HG03442 (cell line): Measurements from ENCODE around the gene KRTAP6-3.

Experiments used
- ATAC-seq: cut with Tn5 transposase; IDR thresholded peaks from one replicate; pipeline ENCODE4 v1.9.1; 2021; ENCODE audit warnings: mild to moderate bottlenecking, moderate library complexity; ENCODE audit not compliant: unreplicated experiment

Gene KRTAP6-3

GRCh38 chr21:30592140-30592539, at the start of gene KRTAP6-3:
Gene KRTAP6-3, plus strand, starts transcription at chr21:30592440. Its CDS starts 6 bp downstream, at chr21:30592446.
- no peak for ATAC-seq

GRCh38 chr21:30552782-30553181, 39.5 kb upstream of the KRTAP6-3 start:
- no peak for ATAC-seq

GRCh38 chr21:30555095-30555494, 37.1 kb upstream of the KRTAP6-3 start:
- no peak for ATAC-seq

DNA sequence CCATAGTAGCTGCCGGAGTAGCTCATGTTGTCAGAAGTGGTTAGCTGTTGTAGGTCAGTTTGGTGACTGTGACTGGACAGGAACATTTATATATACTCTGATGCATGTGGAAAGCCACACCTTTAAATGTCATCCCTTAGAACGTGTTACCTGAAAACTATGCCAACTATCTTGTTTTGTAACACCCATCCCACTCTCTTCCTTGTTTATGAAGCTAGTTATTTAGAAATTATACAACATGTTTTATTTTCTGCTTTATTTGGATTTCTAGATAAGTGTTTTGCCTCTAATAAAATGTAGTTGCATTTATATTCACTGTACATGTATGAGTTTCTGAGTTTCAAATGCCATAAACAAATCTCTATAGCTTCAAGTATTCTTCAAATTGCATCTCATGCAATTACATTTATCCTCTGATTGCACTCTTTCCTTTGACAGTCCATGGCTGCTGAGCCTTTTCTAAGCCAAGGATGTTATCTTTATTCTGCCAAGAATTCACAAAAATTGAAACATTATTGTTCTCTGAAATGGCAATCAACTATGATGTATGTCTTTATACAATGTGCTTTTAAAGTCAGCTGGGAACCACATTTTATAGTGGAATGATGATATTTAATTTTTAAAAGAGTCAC, 30.9 kb upstream of the KRTAP6-3 start, which contains the start of gene KRTAP19-7:
Gene KRTAP19-7 (minus strand): TSS at position 51 of the 632 bp plus-strand sequence. CDS start 25 bp downstream, at position 26.
- ATAC-seq: no peak

DNA sequence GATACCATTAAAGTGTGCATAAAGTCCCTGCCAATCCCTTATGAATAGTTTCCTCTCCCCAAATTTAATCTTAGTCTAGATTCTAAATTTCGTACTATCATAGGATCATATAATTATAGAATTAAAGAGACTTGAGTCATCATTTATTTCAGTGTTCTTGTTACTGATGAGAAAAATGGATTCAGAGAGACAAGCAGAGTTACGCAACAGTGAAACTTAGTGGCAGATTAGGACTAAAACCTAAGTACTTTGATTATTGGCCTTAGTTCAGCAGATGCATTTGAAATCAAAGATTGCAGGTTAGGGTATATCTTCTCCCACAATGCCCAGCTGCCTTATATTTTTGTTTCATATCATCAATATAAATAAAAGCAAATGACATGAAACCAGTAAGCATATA, 30.3 kb upstream of the KRTAP6-3 start:
- no peak for ATAC-seq

GRCh38 chr21:30563072-30563471, 29.2 kb upstream of the KRTAP6-3 start:
- no peak for ATAC-seq

GRCh38 chr21:30563630-30564029, 28.6 kb upstream of the KRTAP6-3 start:
- no peak for ATAC-seq

- ATAC-seq: no peak
These were observed 24.6 kb upstream of the KRTAP6-3 start for GRCh38 chr21:30567617-30568016.

- no peak for ATAC-seq
These were observed 14.5 kb upstream of the KRTAP6-3 start for GRCh38 chr21:30577766-30578165.

DNA sequence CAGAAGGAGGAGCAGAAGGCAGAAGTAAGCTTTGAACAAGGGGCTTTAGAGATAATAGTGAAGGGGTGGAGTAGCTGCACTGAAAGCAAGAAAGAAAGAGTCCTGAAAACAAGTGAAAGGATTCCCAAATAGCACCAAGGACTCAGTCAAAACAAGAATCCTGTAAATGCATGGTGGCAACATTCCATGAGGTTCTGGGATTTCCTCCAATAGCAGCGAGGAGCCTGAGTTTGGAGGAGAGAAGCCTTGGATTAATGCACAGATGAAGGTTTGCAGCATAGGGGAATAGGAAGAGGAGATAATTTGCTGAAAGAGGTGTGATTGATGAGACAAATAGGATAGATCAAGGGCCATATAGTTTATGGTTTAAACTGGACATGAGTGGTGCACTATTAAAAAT, 12.9 kb upstream of the KRTAP6-3 start:
- no peak for ATAC-seq

DNA sequence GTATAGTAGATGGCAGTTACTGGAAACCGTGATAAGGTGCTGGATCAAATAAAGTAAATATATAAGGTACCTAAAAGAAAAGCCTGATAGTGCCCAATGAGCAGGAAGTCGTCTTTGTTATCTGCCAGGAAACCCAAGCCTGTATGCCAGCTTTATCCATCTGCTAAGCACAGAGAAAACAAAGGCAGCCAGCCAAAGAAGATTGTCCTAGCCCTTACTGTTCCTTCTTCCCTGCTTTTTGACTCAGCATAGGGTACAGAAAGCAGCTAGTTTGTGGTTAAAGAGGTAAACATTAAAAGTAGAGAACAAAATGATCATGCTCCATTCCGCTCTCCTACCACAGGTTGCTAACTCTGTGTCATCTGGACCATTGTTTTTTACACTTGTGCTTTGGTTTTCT, 12.1 kb upstream of the KRTAP6-3 start:
- ATAC-seq: no peak

- ATAC-seq: no peak
These were observed 9.4 kb upstream of the KRTAP6-3 start for GRCh38 chr21:30582870-30583269.

DNA sequence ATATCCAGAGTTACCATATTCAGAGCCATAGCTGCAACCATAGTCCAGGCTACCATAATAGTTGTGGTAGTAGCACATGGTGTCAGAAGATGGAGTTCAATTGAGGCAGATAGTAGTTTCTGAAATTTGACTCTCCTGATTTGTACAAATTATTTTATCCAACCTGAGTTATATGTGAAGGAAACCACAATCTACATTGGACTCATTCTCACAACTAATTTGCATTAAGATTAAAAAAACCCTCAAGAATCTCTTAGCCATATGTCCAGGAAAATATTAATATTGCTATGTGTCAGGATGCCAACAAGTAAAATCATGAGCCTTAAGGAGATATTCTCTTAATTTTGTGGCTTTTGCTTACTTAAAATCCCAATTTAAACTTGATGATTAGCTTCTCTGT, 1.9 kb upstream of the KRTAP6-3 start, which contains the start of gene KRTAP22-2:
Gene KRTAP22-2 (minus strand): TSS at position 101 of the 400 bp plus-strand sequence.
- no peak for ATAC-seq

GRCh38 chr21:30598802-30599201, 6.6 kb downstream of the KRTAP6-3 start, which contains the start of gene KRTAP6-2:
Gene KRTAP6-2, minus strand, starts transcription at chr21:30598902. Its CDS starts 28 bp downstream, at chr21:30598874.
- ATAC-seq: no peak

GRCh38 chr21:30600787-30601186, 8.5 kb downstream of the KRTAP6-3 start, which contains the start of gene KRTAP22-1:
Gene KRTAP22-1, plus strand, starts transcription at chr21:30601087.
- no peak for ATAC-seq

DNA sequence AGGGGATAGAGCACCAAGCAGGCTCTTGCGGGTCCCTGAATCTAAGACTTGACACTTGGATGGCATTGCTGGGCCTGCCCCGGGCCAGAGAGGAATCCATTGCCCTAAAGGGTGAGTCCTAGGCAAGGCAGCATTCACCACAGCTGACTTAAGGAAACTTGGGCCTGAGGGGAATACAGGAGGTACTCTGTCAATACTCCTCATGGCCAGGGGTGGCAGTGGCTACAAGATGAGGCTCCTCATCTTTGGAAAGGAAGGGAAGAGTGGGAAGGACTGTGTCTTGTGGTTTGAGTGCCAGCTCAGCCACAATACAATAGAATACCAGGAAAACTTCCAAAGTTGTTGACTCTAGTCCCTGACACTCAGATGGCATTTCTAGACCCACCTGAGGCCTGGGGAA, 13.7 kb downstream of the KRTAP6-3 start:
- ATAC-seq: no peak

DNA sequence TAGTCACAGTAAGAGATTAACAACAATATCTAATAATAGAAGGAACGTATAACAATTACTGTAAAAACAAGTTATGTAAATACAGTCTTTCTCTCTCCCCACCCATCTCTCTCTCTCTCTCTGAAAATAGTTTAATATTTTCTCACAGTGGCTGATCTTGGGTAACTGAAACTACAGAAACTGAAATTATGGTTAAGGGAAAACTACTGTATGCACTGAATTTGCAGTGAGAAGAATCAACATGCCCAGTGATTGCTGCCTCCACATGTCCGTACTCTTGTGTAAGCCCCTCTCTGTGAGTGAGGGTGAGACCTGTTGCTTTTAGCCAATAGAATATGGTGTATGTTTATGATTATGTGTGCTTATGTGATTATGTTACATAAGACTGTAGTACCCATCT, 19.9 kb downstream of the KRTAP6-3 start:
- no peak for ATAC-seq

- ATAC-seq: no peak
These were observed 21.6 kb downstream of the KRTAP6-3 start, which contains the start of gene KRTAP6-1 for GRCh38 chr21:30613836-30614235. Gene KRTAP6-1, minus strand, starts transcription at chr21:30613930. Its CDS starts 26 bp downstream, at chr21:30613904.

DNA sequence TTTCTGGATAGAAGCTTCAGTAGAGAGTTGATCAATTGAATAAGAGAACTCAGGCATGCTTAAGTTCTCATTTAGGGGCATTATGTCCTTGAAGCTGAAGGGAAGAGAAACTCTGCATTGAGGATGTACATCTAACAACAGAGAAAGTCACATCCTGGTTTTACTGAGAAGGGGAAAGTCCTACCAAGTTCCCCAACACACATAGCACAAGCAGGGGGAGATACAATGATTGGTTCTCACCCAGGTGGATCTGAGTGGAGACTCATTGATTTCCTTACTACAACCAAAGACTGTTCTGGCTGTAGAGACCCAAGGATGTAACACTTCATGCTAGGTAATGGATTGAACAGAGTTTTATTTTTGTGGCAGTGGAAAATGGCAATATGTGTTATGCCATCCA, 23.0 kb downstream of the KRTAP6-3 start:
- ATAC-seq: no peak

GRCh38 chr21:30616125-30616524, 23.9 kb downstream of the KRTAP6-3 start, which contains the start of gene KRTAP20-1:
Gene KRTAP20-1, plus strand, starts transcription at chr21:30616425. Its CDS starts 30 bp downstream, at chr21:30616455.
- no peak for ATAC-seq

- ATAC-seq: no peak
These were observed 27.8 kb downstream of the KRTAP6-3 start for GRCh38 chr21:30620080-30620479.

GRCh38 chr21:30620522-30620921, 28.3 kb downstream of the KRTAP6-3 start, which contains the start of gene KRTAP20-4:
Gene KRTAP20-4, plus strand, starts transcription at chr21:30620627.
- ATAC-seq: no peak
